Ovary (tissue), 9 donors: Measurements from ENCODE around the gene NFIB. TPM values are rescaled to one million over a fixed set of nuclear protein-coding genes. Genes with fewer than 3 reads are reported as not detected.

ENCODE experiments used
- DNase-seq, 5 donors: peaks; one replicate each; pipeline ENCODE4 v3.0.0-alpha.2; 2019 to 2020
- H3K27ac ChIP-seq, 2 donors: fragments of 200-600 bp; one replicate each; pipeline versions ENCODE4 v1.5.1 to v1.8.0; 2019 to 2022
- H3K27me3 ChIP-seq: fragments of 200-600 bp; one replicate; pipeline ENCODE4 v1.8.0; 2022
- H3K36me3 ChIP-seq: fragments of 200-600 bp; sonication (generic); one replicate; pipeline ENCODE4 v1.5.1; 2019
- H3K4me1 ChIP-seq: one replicate; pipeline ENCODE4 v1.8.1; 2013; ENCODE audit warnings: mild to moderate bottlenecking, moderate library complexity; ENCODE audit not compliant: insufficient read depth
- H3K4me3 ChIP-seq: fragments of 200-600 bp; sonication (generic); one replicate; pipeline ENCODE4 v1.5.1; 2017
- H3K9me3 ChIP-seq, 2 donors: fragments of 200-600 bp in 1 of 2; sonication (generic) in 1 of 2; one replicate each; pipeline versions ENCODE4 v1.5.1 to v1.8.1; 2013 to 2019; ENCODE audit warnings: mild to moderate bottlenecking in 1 of 2, moderate library complexity in 1 of 2
- CTCF ChIP-seq, 3 donors: fragments of 450-650 bp in 2 of 3; fragments of 200-600 bp in 1 of 3; IDR thresholded peaks; one replicate each; pipeline versions ENCODE4 v1.5.1 to v1.8.0; 2016 to 2022; ENCODE audit warnings: antibody characterized with exemption in 3 of 3, mild to moderate bottlenecking in 1 of 3
- EP300 ChIP-seq: sonication (generic); formaldehyde crosslinking; IDR thresholded peaks from one replicate; pipeline ENCODE4 v1.6.1; 2017; ENCODE audit warnings: antibody characterized with exemption
- POLR2A ChIP-seq: fragments of 450-650 bp; IDR thresholded peaks from one replicate; pipeline ENCODE4 v1.6.1; 2017; ENCODE audit warnings: antibody characterized with exemption, mild to moderate bottlenecking, moderate library complexity
- WGBS, 3 donors: extraction: QIAGEN DNeasy Blood & Tissue Kit in 1 of 3; methylation state at CpG; one replicate each; pipeline versions ENCODE4 v1.1.5 to v1.1.7; 2013 to 2017; 5-methylcytosine and 5-hydroxymethylcytosine counted together
- intact Hi-C, 4 donors: fragments of 100-400 bp; cut with DNase I; formaldehyde crosslinking; loops; one replicate each; pipeline versions ENCODE4 v1.11.0 to v1.15.1; 2022 to 2023
- polyA plus RNA-seq, 2 donors: library from polyadenylated mRNA; stranded (reverse); fragments of 200-250 nt in 1 of 2; fragments of 350-450 nt in 1 of 2; fragmentation: Illumina TruSeq in 1 of 2; extraction: RNeasy Lipid Tissue Mini Kit (QIAGEN cat#74804) in 1 of 2; gene quantifications; one replicate each; pipeline ENCODE4 v1.2.3, GENCODE V29; 2013 to 2014
- total RNA-seq, 7 donors: library from RNA; depleted of rRNA in 2 of 7; stranded (reverse); fragments of >200 nt in 2 of 7; fragmentation: NEBNext Ultra II Directional in 3 of 7; extraction: Animal tissue kit (Norgen Biotek cat#: 25700) in 3 of 7; gene quantifications; one replicate each; pipeline versions ENCODE4 v1.1.0 to v1.2.4, GENCODE V29; 2016 to 2023
- donor health status: DM: no; HTN: no; CAD: no; lungs with moderate emphysema.
- donor health status: DM: no; HTN: no; CAD: no.
- donor health status: Bipolar disorder and iron deficiency.
- donor health status: DM: yes; HTN: yes; CAD: no.
- donor health status: DM: no; HTN: no; CAD: no.
- donor health status: DM: yes; HTN: yes; CAD: no.

Gene NFIB
- total and polyA plus RNA-seq, 9 donors, result 8.7 to 111 (median 53.2) TPM

- no peak for TF ChIP-seq EP300
- no peak for TF ChIP-seq CTCF (IDR thresholded peaks at IDR 0.05)
- no peak for TF ChIP-seq POLR2A
- 82 to 94% (median 92%) methylated on average over 3 of the region's 3 CpGs for WGBS, 3 donors
- Histone ChIP-seq H3K4me1 (no peaks in the 10 kb centered on the region), H3K9me3 (no peaks in the 10 kb centered on the region), H3K27me3 (no peaks in the 10 kb centered on the region), H3K36me3 (no peaks in the 10 kb centered on the region), H3K4me3 (no peak overlapping the region), H3K27ac (no peak overlapping the region)
- intact Hi-C loops, result no loop called here
- DNase-seq, result no peak
These were observed 165.3 kb downstream of the NFIB start for GRCh38 chr9:14148501-14149103.

GRCh38 chr9:14147738-14148137, 166.2 kb downstream of the NFIB start:
- no peaks in the 10 kb centered on the region for H3K4me1 ChIP-seq
- no peak overlapping the region for H3K27ac ChIP-seq
- no peaks in the 10 kb centered on the region for H3K27me3 ChIP-seq
- H3K9me3 ChIP-seq, result no peaks in the 10 kb centered on the region
- H3K4me3 ChIP-seq, result no peak overlapping the region
- DNase-seq, result no peak
- intact Hi-C loops, result no loop called here
- no peaks in the 10 kb centered on the region for H3K36me3 ChIP-seq
- 95 to 100% (median 97%) methylated on average over 1 of the region's 1 CpG for WGBS, 3 donors
- TF ChIP-seq POLR2A (no peak), CTCF (IDR thresholded peaks at IDR 0.05) (no peak), EP300 (no peak)

- TF ChIP-seq POLR2A, result no peak
- no peak for TF ChIP-seq EP300
- no peak for TF ChIP-seq CTCF (IDR thresholded peaks at IDR 0.05)
- 95 to 98% (median 97%) methylated on average over 8 of the region's 8 CpGs for WGBS, 3 donors
These were observed 167.6 kb downstream of the NFIB start for GRCh38 chr9:14146201-14146874.

GRCh38 chr9:14144215-14144614, 169.7 kb downstream of the NFIB start:
- H3K9me3 ChIP-seq, result no peaks in the 10 kb centered on the region
- H3K27me3 ChIP-seq, result no peaks in the 10 kb centered on the region
- no peak overlapping the region for H3K27ac ChIP-seq
- H3K4me1 ChIP-seq, result no peaks in the 10 kb centered on the region
- WGBS, 3 donors, result 80 to 85% (median 80%) methylated on average over 3 of the region's 3 CpGs
- no peaks in the 10 kb centered on the region for H3K36me3 ChIP-seq
- DNase-seq, result no peak
- intact Hi-C loops, result no loop called here
- no peak overlapping the region for H3K4me3 ChIP-seq
- TF ChIP-seq EP300 (no peak), POLR2A (no peak), CTCF (IDR thresholded peaks at IDR 0.05) (no peak)

More at GRCh38 chr9:14146201-14146874, 167.6 kb downstream of the NFIB start:
- DNase-seq, result no peak
- Histone ChIP-seq H3K27me3 (no peaks in the 10 kb centered on the region), H3K9me3 (no peaks in the 10 kb centered on the region), H3K4me3 (no peak overlapping the region), H3K27ac (no peak overlapping the region), H3K36me3 (no peaks in the 10 kb centered on the region), H3K4me1 (no peaks in the 10 kb centered on the region)
- intact Hi-C loops, result no loop called here
